Fibroblast of skin of abdomen (primary cell): ENCODE measurements around the gene GPANK1.

Experiments
- DNase-seq: peaks from one replicate; pipeline ENCODE4 v3.0.0-alpha.2; 2013

Gene GPANK1

DNA sequence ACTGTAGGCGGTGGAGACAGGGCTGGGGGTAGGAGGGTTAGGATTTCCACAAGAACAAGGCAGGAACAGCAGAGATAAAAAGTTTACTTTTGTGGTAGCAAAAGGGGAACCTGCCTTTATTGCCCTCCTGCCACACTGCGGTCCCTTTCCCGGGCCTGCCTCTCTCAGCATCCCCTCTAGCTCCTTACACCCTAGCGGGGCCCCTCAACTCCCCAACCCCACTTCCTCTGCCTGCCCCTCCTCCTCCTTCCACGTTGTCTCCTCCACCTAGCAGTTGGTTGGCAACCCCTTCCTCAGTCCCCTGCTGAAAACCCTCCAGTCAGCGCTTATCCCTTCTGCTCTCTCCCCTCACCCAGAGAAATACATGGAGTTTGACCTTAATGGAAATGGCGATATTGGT lies 49.0 kb downstream of the GPANK1 start:
- no peak for DNase-seq

DNA sequence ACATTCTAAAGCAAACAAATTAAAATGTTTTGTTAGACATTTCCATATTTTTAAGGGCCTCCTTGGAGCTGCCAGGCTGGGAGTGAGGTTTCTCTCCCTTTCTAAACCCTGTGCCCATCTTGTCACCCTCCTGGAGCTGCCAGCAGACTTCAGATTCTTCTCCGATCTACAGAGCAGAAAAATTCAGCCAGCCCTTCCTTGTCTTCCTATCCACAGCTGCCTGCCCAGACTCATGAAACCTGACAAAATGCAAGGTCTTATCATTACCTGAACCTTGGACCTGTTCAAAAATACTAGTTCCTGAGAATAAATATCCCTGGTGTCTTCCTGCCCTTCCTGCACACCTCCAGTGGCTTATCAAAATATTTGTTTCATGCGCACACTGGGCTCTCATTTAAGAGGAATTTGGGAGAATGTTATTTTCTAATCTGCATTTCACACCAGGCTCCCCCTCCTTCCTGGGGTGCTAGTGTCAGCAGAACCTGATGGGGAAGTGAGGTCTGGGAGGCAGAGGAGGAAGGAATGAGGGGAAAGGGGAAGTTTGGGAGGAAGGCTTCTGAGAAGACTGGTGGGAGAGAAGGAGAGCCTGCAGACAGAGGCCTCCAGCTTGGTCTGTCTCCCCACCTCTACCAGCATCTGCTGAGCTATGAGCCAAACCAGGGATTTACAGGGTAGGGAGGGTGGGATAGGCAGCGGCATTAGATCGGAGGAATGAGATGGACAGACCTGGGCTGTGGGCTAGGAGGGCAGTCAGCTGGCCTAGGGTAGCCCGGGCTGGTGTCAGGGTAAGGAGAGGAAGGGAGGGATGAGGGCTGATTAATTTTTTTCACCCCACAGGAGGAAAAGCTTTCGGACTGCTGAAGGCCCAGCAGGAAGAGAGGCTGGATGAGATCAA lies 49.9 kb downstream of the GPANK1 start, which contains the start of gene AIF1:
AIF1 (plus strand) TSS at position 551 of the 895 bp plus-strand sequence; CDS start at position 647, 96 bp downstream.
- DNase-seq: no peak

DNA sequence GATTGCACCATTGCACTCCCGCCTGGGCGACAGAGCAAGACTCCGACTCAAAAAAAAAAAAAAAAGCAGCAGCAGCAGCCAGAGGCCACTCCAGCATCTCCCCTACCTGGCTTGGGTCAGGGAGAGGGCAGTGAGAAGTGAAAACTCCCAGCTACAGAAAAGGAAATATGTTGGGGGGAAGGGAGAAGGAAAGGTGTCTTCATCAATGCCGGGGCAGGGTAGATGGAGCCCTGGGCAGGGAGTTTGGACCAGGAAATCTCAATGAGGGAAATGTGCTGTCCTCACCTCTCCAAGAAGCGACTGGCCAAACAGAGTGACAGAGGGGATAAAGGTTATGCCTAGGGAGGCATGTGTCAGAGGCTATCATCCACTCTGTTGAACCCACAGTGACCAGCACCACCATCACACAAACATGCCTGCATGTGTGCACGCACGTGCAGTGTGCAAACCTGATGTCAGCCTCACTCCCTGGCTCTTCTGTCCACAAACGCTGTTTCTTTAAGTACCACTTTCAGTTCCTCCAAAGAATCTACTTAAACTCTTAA lies 50.6 kb downstream of the GPANK1 start:
- no peak for DNase-seq
